NCI-H2171 treated with DMSO at 0.1 percent for 48 hours (cell line): ENCODE results near the gene LIPG.

Experiments
- DNase-seq: peaks from one replicate; lab custom pipeline; 2025; lab: John Stamatoyannopoulos, UW

LIPG gene

GRCh38 chr18:49546719-49547273, 15.1 kb upstream of the LIPG start:
- DNase-seq = no peak

- DNase-seq = no peak
These were observed 14.2 kb upstream of the LIPG start for GRCh38 chr18:49547701-49548100.

GRCh38 chr18:49548229-49548636, 13.6 kb upstream of the LIPG start:
- no peak for DNase-seq

- no peak for DNase-seq
These were observed 11.1 kb upstream of the LIPG start for GRCh38 chr18:49550621-49551339.

- no peak for DNase-seq
These were observed 8.9 kb upstream of the LIPG start for GRCh38 chr18:49553003-49553402.

- no peak for DNase-seq
These were observed 6.2 kb upstream of the LIPG start for GRCh38 chr18:49555641-49556040.

GRCh38 chr18:49558356-49558755, 3.5 kb upstream of the LIPG start:
- no peak for DNase-seq

GRCh38 chr18:49559326-49559931, 2.4 kb upstream of the LIPG start:
- DNase-seq = peak; percentile 57

- DNase-seq = no peak
These were observed 1.6 kb upstream of the LIPG start for GRCh38 chr18:49560277-49560623.

- DNase-seq = peak; percentile 64
These were observed 1.1 kb upstream of the LIPG start for GRCh38 chr18:49560624-49561288.

GRCh38 chr18:49562481-49563129, 748 bp downstream of the LIPG start:
- no peak for DNase-seq

GRCh38 chr18:49563130-49563540, 1.3 kb downstream of the LIPG start:
- DNase-seq = no peak

GRCh38 chr18:49563701-49564517, 2.1 kb downstream of the LIPG start:
- peak; percentile 12 for DNase-seq

- no peak for DNase-seq
These were observed 2.6 kb downstream of the LIPG start for GRCh38 chr18:49564518-49564834.

GRCh38 chr18:49565101-49565500, 3.2 kb downstream of the LIPG start:
- no peak for DNase-seq

GRCh38 chr18:49565612-49566011, 3.8 kb downstream of the LIPG start:
- no peak for DNase-seq

GRCh38 chr18:49566217-49566770, 4.4 kb downstream of the LIPG start:
- no peak for DNase-seq

GRCh38 chr18:49566985-49567384, 5.1 kb downstream of the LIPG start:
- DNase-seq = no peak

GRCh38 chr18:49569724-49570123, 7.9 kb downstream of the LIPG start:
- no peak for DNase-seq

- no peak for DNase-seq
These were observed 9.0 kb downstream of the LIPG start for GRCh38 chr18:49570836-49571235.

GRCh38 chr18:49572611-49573345, 10.9 kb downstream of the LIPG start:
- DNase-seq = no peak
